Measurements from ENCODE around the gene EXTL2.

DNA sequence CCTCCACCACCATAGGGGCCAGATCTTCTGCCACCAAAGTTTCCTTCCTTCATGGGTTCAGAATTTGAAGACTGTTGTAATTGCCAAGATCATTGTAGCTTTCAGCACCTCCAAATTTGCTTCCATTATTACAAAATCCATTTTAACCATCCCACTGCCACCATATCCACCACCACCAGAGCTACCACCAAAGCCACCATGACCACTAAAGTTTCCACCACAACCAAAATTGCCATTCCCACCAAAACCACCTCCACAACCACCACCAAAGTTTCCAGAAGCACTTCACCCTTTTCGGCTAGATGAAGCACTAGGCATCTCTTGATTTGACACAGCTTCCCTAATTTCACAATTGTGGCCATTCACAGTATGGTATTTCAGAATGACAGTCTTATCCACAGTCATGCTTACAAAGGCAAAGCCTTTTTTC lies 46.5 kb upstream of the EXTL2 start:
- no peak for TF ChIP-seq CTCF (IDR thresholded peaks at IDR 0.05)
- TF ChIP-seq POLR2A (IDR thresholded peaks at IDR 0.05): no peak

All from right lobe of liver (tissue), 4 donors.